ENCODE data around the gene KCNT2. TPM values are rescaled to one million over a fixed set of nuclear protein-coding genes. Genes with fewer than 3 reads are reported as not detected.

KCNT2 gene
- polyA plus RNA-seq, 4 donors: 0.27 to 1.2 (median 0.61) TPM; not detected in 1

GRCh38 chr1:196577386-196577785 is 30.9 kb downstream of the KCNT2 start:
- Histone ChIP-seq H3K4me3 (ENCODE audit: low read depth in 1 of 3, low read length in 3 of 3) (no peak overlapping the region), H3K36me3 (ENCODE audit: control insufficient read depth in 3 of 3, insufficient read depth in 2 of 3, low read depth in 1 of 3, low read length in 3 of 3) (no peaks in the 10 kb centered on the region), H3K4me1 (ENCODE audit: control insufficient read depth in 3 of 3, insufficient read depth in 2 of 3, low read depth in 1 of 3, low read length in 2 of 3) (no peaks in the 10 kb centered on the region), H3K27ac (ENCODE audit: low read depth in 1 of 3, low read length in 2 of 3) (no peak overlapping the region), H3K9me3 (ENCODE audit: control insufficient read depth in 2 of 2, insufficient read depth in 1 of 2, low read depth in 1 of 2, low read length in 1 of 2) (no peaks in the 10 kb centered on the region), H3K27me3 (ENCODE audit: control insufficient read depth in 3 of 3, insufficient read depth in 3 of 3, low read length in 3 of 3) (no peaks in the 10 kb centered on the region)
- DNase-seq (no peak), FAIRE-seq (no peak)
- 86 to 94% (median 86%) methylated on average over 2 of the region's 2 CpGs for WGBS, 3 donors

DNA sequence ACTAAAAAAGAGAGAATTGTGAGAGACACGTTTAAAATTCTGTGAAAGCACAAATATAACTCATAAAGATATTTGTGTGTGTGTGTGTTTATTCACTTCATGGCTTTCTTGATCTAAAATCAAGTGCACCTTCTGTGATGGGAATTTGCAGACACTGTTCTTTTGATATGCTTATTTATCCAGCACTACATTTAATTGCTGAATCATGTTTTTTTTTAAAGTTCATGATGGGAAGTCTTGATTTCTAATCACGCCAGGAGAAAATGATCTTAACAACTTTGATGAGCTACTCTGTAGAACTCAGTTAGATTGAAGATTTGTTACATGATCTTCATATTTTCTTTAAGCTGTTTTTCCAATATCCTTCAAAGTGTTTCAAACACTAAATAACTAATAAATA is 35.0 kb downstream of the KCNT2 start:
- no peak for DNase-seq
- Histone ChIP-seq H3K4me1 (ENCODE audit: control insufficient read depth in 3 of 3, insufficient read depth in 2 of 3, low read depth in 1 of 3, low read length in 2 of 3) (no peaks in the 10 kb centered on the region), H3K27ac (ENCODE audit: low read depth in 1 of 3, low read length in 2 of 3) (no peak overlapping the region), H3K36me3 (ENCODE audit: control insufficient read depth in 3 of 3, insufficient read depth in 2 of 3, low read depth in 1 of 3, low read length in 3 of 3) (no peaks in the 10 kb centered on the region), H3K4me3 (ENCODE audit: low read depth in 1 of 3, low read length in 3 of 3) (no peak overlapping the region), H3K9me3 (ENCODE audit: control insufficient read depth in 2 of 2, insufficient read depth in 1 of 2, low read depth in 1 of 2, low read length in 1 of 2) (no peaks in the 10 kb centered on the region), H3K27me3 (ENCODE audit: control insufficient read depth in 3 of 3, insufficient read depth in 3 of 3, low read length in 3 of 3) (no peaks in the 10 kb centered on the region)
- WGBS, 3 donors: 64 to 72% (median 66%) methylated on average over 2 of the region's 2 CpGs
- FAIRE-seq: no peak

- H3K9me3 ChIP-seq (ENCODE audit: control insufficient read depth in 2 of 2, insufficient read depth in 1 of 2, low read depth in 1 of 2, low read length in 1 of 2): no peaks in the 10 kb centered on the region
- DNase-seq (peak in 1 of 2 donors; percentile 36), FAIRE-seq (no peak)
- WGBS, 3 donors: 25 to 69% (median 28%) methylated on average over 1 of the region's 1 CpG
- no peak overlapping the region for H3K27ac ChIP-seq (ENCODE audit: low read depth in 1 of 3, low read length in 2 of 3)
- H3K4me1 ChIP-seq (ENCODE audit: control insufficient read depth in 3 of 3, insufficient read depth in 2 of 3, low read depth in 1 of 3, low read length in 2 of 3): no peaks in the 10 kb centered on the region
- no peaks in the 10 kb centered on the region for H3K36me3 ChIP-seq (ENCODE audit: control insufficient read depth in 3 of 3, insufficient read depth in 2 of 3, low read depth in 1 of 3, low read length in 3 of 3)
- H3K27me3 ChIP-seq (ENCODE audit: control insufficient read depth in 3 of 3, insufficient read depth in 3 of 3, low read length in 3 of 3): no peaks in the 10 kb centered on the region
- H3K4me3 ChIP-seq (ENCODE audit: low read depth in 1 of 3, low read length in 3 of 3): no peak overlapping the region
Observed at GRCh38 chr1:196567238-196567637, 41.0 kb downstream of the KCNT2 start.

DNA sequence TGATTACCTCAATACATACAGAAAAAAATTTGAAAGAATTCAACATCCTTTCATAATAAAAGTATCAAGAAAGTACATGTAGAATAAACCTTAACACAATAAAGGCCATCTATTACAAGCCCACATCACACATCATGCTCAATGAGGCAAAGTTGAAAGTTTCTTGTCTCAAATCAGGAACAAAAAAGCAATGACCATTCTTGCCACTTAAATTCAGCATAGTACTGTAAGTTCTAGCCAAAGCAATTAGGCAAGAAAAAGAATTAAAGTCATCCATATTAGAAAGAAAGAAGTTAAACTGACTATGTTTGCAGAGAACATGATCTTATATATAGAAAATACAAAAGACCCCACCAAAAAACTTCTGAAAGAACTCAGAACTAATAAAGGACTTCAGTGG is 44.5 kb downstream of the KCNT2 start:
- H3K36me3 ChIP-seq (ENCODE audit: control insufficient read depth in 3 of 3, insufficient read depth in 2 of 3, low read depth in 1 of 3, low read length in 3 of 3): no peaks in the 10 kb centered on the region
- no peaks in the 10 kb centered on the region for H3K27me3 ChIP-seq (ENCODE audit: control insufficient read depth in 3 of 3, insufficient read depth in 3 of 3, low read length in 3 of 3)
- DNase-seq: no peak
- H3K27ac ChIP-seq (ENCODE audit: low read depth in 1 of 3, low read length in 2 of 3): no peak overlapping the region
- no peaks in the 10 kb centered on the region for H3K4me1 ChIP-seq (ENCODE audit: control insufficient read depth in 3 of 3, insufficient read depth in 2 of 3, low read depth in 1 of 3, low read length in 2 of 3)
- FAIRE-seq: no peak
- no peaks in the 10 kb centered on the region for H3K9me3 ChIP-seq (ENCODE audit: control insufficient read depth in 2 of 2, insufficient read depth in 1 of 2, low read depth in 1 of 2, low read length in 1 of 2)
- no peak overlapping the region for H3K4me3 ChIP-seq (ENCODE audit: low read depth in 1 of 3, low read length in 3 of 3)

DNA sequence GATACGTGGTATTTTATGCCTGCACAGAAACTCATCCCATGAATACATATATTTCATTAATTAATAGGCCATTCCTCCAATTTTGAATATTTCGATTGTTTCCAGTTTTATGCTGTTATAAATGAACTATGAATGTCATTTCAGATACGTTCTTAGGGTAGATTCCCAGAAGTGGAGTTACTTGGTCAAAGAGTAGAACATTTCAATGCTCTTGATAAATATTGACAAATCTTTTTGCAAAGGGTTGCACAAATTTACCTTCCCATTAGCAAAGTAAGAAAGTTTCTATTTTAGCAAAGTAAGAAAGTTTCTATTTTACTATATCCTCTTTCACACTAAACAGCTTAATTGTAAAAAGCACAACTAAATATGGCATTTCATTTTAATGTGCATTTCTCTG is 48.9 kb downstream of the KCNT2 start:
- Histone ChIP-seq H3K27me3 (ENCODE audit: control insufficient read depth in 3 of 3, insufficient read depth in 3 of 3, low read length in 3 of 3) (no peaks in the 10 kb centered on the region), H3K36me3 (ENCODE audit: control insufficient read depth in 3 of 3, insufficient read depth in 2 of 3, low read depth in 1 of 3, low read length in 3 of 3) (no peaks in the 10 kb centered on the region), H3K27ac (ENCODE audit: low read depth in 1 of 3, low read length in 2 of 3) (no peak overlapping the region), H3K4me3 (ENCODE audit: low read depth in 1 of 3, low read length in 3 of 3) (no peak overlapping the region), H3K9me3 (ENCODE audit: control insufficient read depth in 2 of 2, insufficient read depth in 1 of 2, low read depth in 1 of 2, low read length in 1 of 2) (no peaks in the 10 kb centered on the region), H3K4me1 (ENCODE audit: control insufficient read depth in 3 of 3, insufficient read depth in 2 of 3, low read depth in 1 of 3, low read length in 2 of 3) (no peaks in the 10 kb centered on the region)
- DNase-seq (no peak), FAIRE-seq (no peak)
- WGBS, 3 donors: 67 to 70% (median 70%) methylated on average over 3 of the region's 3 CpGs

- H3K4me1 ChIP-seq (ENCODE audit: control insufficient read depth in 3 of 3, insufficient read depth in 2 of 3, low read depth in 1 of 3, low read length in 2 of 3): no peaks in the 10 kb centered on the region
- H3K27me3 ChIP-seq (ENCODE audit: control insufficient read depth in 3 of 3, insufficient read depth in 3 of 3, low read length in 3 of 3): no peaks in the 10 kb centered on the region
- H3K27ac ChIP-seq (ENCODE audit: low read depth in 1 of 3, low read length in 2 of 3): no peak overlapping the region
- H3K9me3 ChIP-seq (ENCODE audit: control insufficient read depth in 2 of 2, insufficient read depth in 1 of 2, low read depth in 1 of 2, low read length in 1 of 2): no peaks in the 10 kb centered on the region
- peak in 1 of 2 donors; percentile 20 for DNase-seq
- WGBS, 3 donors: 18 to 33% (median 26%) methylated on average over 2 of the region's 2 CpGs
- no peak for FAIRE-seq
- no peaks in the 10 kb centered on the region for H3K36me3 ChIP-seq (ENCODE audit: control insufficient read depth in 3 of 3, insufficient read depth in 2 of 3, low read depth in 1 of 3, low read length in 3 of 3)
- no peak overlapping the region for H3K4me3 ChIP-seq (ENCODE audit: low read depth in 1 of 3, low read length in 3 of 3)
Observed at GRCh38 chr1:196558411-196558810, 49.8 kb downstream of the KCNT2 start.

DNA sequence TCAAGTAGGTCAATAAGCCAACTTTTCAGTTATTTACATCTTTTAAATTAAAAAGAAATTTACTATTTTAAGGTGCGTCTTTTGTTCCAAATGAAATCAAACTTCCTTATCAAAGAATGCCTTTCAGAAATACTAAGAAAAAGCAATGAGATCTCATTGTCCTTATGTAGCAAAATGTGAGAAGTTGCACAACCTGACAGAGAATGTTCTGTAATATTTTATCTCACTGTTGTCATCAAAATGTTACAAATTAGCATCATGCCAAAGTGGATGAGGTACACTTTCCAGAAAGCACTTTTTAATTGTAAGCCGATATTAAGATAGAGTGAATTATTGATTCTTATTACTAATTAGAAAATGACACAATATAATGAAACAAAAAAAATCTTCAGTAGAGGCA is 50.4 kb downstream of the KCNT2 start:
- 85 to 88% (median 86%) methylated on average over 2 of the region's 2 CpGs for WGBS, 3 donors
- FAIRE-seq: peak; percentile 10
- DNase-seq: no peak
- H3K27me3 ChIP-seq (ENCODE audit: control insufficient read depth in 3 of 3, insufficient read depth in 3 of 3, low read length in 3 of 3): no peaks in the 10 kb centered on the region
- H3K4me1 ChIP-seq (ENCODE audit: control insufficient read depth in 3 of 3, insufficient read depth in 2 of 3, low read depth in 1 of 3, low read length in 2 of 3): no peaks in the 10 kb centered on the region
- H3K4me3 ChIP-seq (ENCODE audit: low read depth in 1 of 3, low read length in 3 of 3): no peak overlapping the region
- H3K36me3 ChIP-seq (ENCODE audit: control insufficient read depth in 3 of 3, insufficient read depth in 2 of 3, low read depth in 1 of 3, low read length in 3 of 3): no peaks in the 10 kb centered on the region
- no peaks in the 10 kb centered on the region for H3K9me3 ChIP-seq (ENCODE audit: control insufficient read depth in 2 of 2, insufficient read depth in 1 of 2, low read depth in 1 of 2, low read length in 1 of 2)
- H3K27ac ChIP-seq (ENCODE audit: low read depth in 1 of 3, low read length in 2 of 3): no peak overlapping the region

DNA sequence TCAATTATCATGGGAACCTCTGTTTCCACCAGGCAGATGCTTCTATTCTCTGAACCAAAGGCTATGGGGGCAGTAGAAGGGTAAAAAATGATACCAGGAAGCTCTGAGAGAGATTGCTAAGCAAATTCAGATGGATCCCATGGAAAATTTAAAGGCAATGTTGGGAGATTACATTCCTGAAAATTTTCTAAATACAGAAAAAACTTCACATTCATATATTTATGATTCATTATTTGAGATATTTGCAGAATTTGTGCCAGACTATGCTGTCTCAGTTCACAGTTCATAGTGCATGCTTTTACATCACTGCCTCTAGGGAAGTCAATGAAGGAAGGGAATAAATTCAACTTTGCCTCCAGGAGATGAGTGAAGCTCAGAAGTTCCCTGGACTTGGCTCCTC is 57.5 kb downstream of the KCNT2 start:
- no peaks in the 10 kb centered on the region for H3K27me3 ChIP-seq (ENCODE audit: control insufficient read depth in 3 of 3, insufficient read depth in 3 of 3, low read length in 3 of 3)
- FAIRE-seq: no peak
- H3K27ac ChIP-seq (ENCODE audit: low read depth in 1 of 3, low read length in 2 of 3): no peak overlapping the region
- H3K4me3 ChIP-seq (ENCODE audit: low read depth in 1 of 3, low read length in 3 of 3): no peak overlapping the region
- no peak for DNase-seq
- H3K36me3 ChIP-seq (ENCODE audit: control insufficient read depth in 3 of 3, insufficient read depth in 2 of 3, low read depth in 1 of 3, low read length in 3 of 3): no peaks in the 10 kb centered on the region
- no peaks in the 10 kb centered on the region for H3K4me1 ChIP-seq (ENCODE audit: control insufficient read depth in 3 of 3, insufficient read depth in 2 of 3, low read depth in 1 of 3, low read length in 2 of 3)
- no peaks in the 10 kb centered on the region for H3K9me3 ChIP-seq (ENCODE audit: control insufficient read depth in 2 of 2, insufficient read depth in 1 of 2, low read depth in 1 of 2, low read length in 1 of 2)

GRCh38 chr1:196546272-196547111 is 61.7 kb downstream of the KCNT2 start:
- Histone ChIP-seq H3K36me3 (ENCODE audit: control insufficient read depth in 3 of 3, insufficient read depth in 2 of 3, low read depth in 1 of 3, low read length in 3 of 3) (no peaks in the 10 kb centered on the region), H3K4me3 (ENCODE audit: low read depth in 1 of 3, low read length in 3 of 3) (no peak overlapping the region), H3K4me1 (ENCODE audit: control insufficient read depth in 3 of 3, insufficient read depth in 2 of 3, low read depth in 1 of 3, low read length in 2 of 3) (no peaks in the 10 kb centered on the region), H3K9me3 (ENCODE audit: control insufficient read depth in 2 of 2, insufficient read depth in 1 of 2, low read depth in 1 of 2, low read length in 1 of 2) (no peaks in the 10 kb centered on the region), H3K27ac (ENCODE audit: low read depth in 1 of 3, low read length in 2 of 3) (no peak overlapping the region), H3K27me3 (ENCODE audit: control insufficient read depth in 3 of 3, insufficient read depth in 3 of 3, low read length in 3 of 3) (no peaks in the 10 kb centered on the region)
- WGBS, 3 donors: 63 to 80% (median 70%) methylated on average over 3 of the region's 3 CpGs
- DNase-seq (no peak), FAIRE-seq (no peak)
